Caki2 (cell line): ENCODE data around the gene ENPP6. TPM values are rescaled to one million over a fixed set of nuclear protein-coding genes. Genes with fewer than 3 reads are reported as not detected.
"Not testable (repeated sequence)": the region's sequence is repeated elsewhere in the genome, so short reads cannot be mapped to it uniquely, and the experiment has no call there.

ENCODE experiments used
- DNase-seq: peaks from one replicate; pipeline ENCODE4 v3.0.0-alpha.2; 2015; ENCODE audit warnings: low read depth
- in situ Hi-C: cut with HindIII; loops from 2 replicates; pipeline ENCODE4 v1.10.0; 2016; ENCODE audit warnings: low sequenced_read_pairs, low pct_unique_long_range_greater_than_20kb, mixed read lengths
- total RNA-seq: library from RNA; depleted of rRNA; stranded (reverse); fragments of >200 nt; shearing (Covaris generic); gene quantifications from 2 replicates; pipeline ENCODE4 v1.2.3, GENCODE V29; 2014; ENCODE audit warnings: low replicate concordance

Gene ENPP6
- total RNA-seq, 1 experiment from 2014 or later: 0.03 TPM

DNA sequence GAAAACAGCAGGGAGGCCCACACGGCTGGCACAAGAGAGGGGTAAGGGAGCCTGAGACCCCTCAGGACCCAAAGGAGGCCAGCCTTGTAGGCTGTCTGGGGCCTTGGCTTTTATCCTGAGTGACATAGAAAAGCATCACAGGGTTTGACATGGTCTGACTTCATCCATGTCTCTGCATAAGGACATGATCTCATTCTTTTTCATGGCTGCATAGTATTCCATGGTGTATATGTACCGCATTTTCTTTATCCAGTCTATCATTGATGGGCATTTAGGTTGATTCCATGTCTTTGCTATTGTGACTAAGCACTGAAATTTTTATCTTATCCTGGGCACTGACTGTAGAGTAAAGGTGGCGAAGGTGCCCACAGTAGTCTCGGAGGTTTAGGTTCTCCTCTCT is 166.4 kb downstream of the ENPP6 start:
- in situ Hi-C loops, DNase-seq: not testable (repeated sequence)

DNA sequence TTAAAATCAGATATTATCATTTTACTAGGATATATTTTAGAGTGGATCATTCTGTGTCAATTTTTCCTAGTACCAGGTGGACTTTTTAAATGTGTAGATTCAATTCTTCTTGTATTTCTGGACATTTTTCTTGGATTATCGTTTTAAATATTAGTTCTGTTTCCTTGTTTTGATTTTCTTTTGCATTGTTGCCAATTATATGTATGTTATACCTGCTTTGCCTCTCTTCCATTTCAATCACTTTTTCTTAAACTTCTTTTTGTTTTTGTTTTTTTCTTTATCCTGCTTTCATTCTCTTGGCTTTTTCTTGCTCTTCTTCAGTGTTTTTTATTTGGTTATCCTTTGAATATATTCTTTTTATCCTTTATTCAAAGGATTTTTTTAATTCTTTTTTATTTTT is 171.5 kb downstream of the ENPP6 start:
- DNase-seq: no peak
- in situ Hi-C loops: no loop called here

DNA sequence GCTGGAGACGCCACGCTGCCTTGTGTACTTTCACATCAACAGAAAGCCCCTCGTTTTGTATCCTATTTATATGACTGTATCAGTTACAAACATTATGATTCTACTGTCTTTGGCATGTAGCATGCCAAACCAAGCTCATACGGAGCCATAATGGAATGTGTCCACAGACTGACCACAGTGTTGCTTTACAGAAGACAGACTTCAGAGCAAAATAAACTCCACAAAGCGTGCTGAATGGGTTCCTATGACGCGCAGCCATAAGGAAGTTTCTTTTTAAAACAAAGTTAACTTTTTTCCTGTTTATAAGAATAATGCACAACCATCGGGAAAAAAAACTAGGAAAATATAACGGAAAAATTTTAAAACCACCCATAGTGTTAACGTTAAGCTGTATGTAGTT is 176.5 kb downstream of the ENPP6 start:
- no peak for DNase-seq
- in situ Hi-C loops: no loop called here

DNA sequence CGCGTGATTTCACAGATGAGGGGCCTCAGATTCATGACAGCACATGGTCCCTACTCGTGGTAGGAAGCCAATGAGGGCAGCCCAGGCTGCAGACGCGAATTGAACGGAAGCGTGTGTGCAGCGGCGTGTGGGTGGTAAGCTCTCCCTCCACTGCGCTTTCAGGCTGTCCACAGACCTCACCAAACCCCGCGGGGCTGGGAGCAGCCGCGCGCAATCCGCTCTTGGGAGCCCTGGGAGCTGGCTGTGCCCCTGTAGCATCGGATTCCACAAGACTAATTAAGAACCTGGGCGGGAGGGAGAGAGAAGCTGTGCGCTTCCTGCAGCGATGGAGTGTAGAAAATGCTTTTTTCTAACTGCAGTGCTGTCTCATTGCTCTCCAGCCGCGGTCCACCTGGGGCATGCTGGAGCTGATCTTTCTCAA is 177.7 kb downstream of the ENPP6 start:
- no peak for DNase-seq
- in situ Hi-C loops: no loop called here
